HEK293 (cell line): ENCODE results near the gene TBX3.

Experiments used
- CTCF ChIA-PET: fragments of 350-600 bp; formaldehyde crosslinking; extraction: SDS; loops from one replicate; lab custom pipeline; 2021; ENCODE audit warnings: antibody characterized with exemption; lab: Yijun Ruan, JAX
- POLR2A ChIA-PET: fragments of 300-600 bp; formaldehyde crosslinking; extraction: SDS; loops from one replicate; lab custom pipeline; 2020; ENCODE audit warnings: antibody characterized with exemption, inconsistent platforms; lab: Yijun Ruan, JAX
- H3K27ac ChIP-seq: fragments of 200-500 bp; sonication (Bioruptor generic); 2 replicates; pipeline ENCODE4 v1.5.1; 2014; ENCODE audit warnings: low read depth, low read length, control low read depth, inconsistent platforms; ENCODE audit errors: extremely low read depth
- H3K36me3 ChIP-seq, 2 experiments: fragments of 200-500 bp in 1 of 2; sonication (Bioruptor generic) in 1 of 2; 1 replicate in 1 of 2; 2 replicates in 1 of 2; pipeline ENCODE4 v1.5.1; 2014 to 2017; ENCODE audit warnings: inconsistent platforms in 2 of 2, low read length in 2 of 2; ENCODE audit not compliant: control insufficient read depth in 2 of 2, insufficient read depth in 1 of 2
- H3K4me1 ChIP-seq: fragments of 200-500 bp; sonication (Bioruptor generic); 2 replicates; pipeline ENCODE4 v1.5.1; 2014; ENCODE audit warnings: mild to moderate bottlenecking, low read length, inconsistent platforms; ENCODE audit not compliant: control insufficient read depth, insufficient read depth
- H3K4me3 ChIP-seq: 2 replicates; pipeline ENCODE4 v1.5.1; 2011; ENCODE audit warnings: low read depth, mild to moderate bottlenecking, control low read depth, low read length, moderate library complexity
- H3K9me3 ChIP-seq: fragments of 200-500 bp; sonication (Bioruptor generic); 2 replicates; pipeline ENCODE4 v1.5.1; 2014; ENCODE audit warnings: low read depth, low read length, inconsistent platforms; ENCODE audit not compliant: control insufficient read depth, insufficient read depth
- FEZF1 ChIP-seq: fragments of 450-650 bp; formaldehyde crosslinking; IDR thresholded peaks from 2 replicates; pipeline ENCODE4 v1.5.1; 2016; ENCODE audit warnings: missing biosample characterization, missing genetic modification characterization
- GLIS1 ChIP-seq: fragments of 450-650 bp; formaldehyde crosslinking; IDR thresholded peaks from 2 replicates; pipeline ENCODE4 v1.5.1; 2016; ENCODE audit warnings: missing biosample characterization, missing genetic modification characterization
- KLF16 ChIP-seq: fragments of 450-650 bp; formaldehyde crosslinking; IDR thresholded peaks from 2 replicates; pipeline ENCODE4 v1.5.1; 2017; ENCODE audit warnings: missing biosample characterization, missing genetic modification characterization
- OSR2 ChIP-seq: fragments of 450-650 bp; formaldehyde crosslinking; IDR thresholded peaks from 2 replicates; pipeline ENCODE4 v1.5.1; 2016; ENCODE audit warnings: missing biosample characterization, missing genetic modification characterization
- TCF7L2 ChIP-seq: IDR thresholded peaks from 2 replicates; pipeline ENCODE4 v1.6.1; 2011; ENCODE audit warnings: low read depth, mild to moderate bottlenecking, inconsistent platforms, low read length, moderate library complexity, borderline replicate concordance
- TRIM28 ChIP-seq: IDR thresholded peaks from 2 replicates; pipeline ENCODE4 v1.6.1; 2011; ENCODE audit warnings: low read length, control low read depth, borderline replicate concordance
- ZBTB20 ChIP-seq: fragments of 450-650 bp; formaldehyde crosslinking; IDR thresholded peaks from 2 replicates; pipeline ENCODE4 v1.5.1; 2016; ENCODE audit warnings: missing biosample characterization, missing genetic modification characterization
- ZBTB48 ChIP-seq: fragments of 450-650 bp; formaldehyde crosslinking; IDR thresholded peaks from 2 replicates; pipeline ENCODE4 v1.5.1; 2016; ENCODE audit warnings: missing biosample characterization, missing genetic modification characterization
- ZNF133 ChIP-seq: fragments of 450-650 bp; formaldehyde crosslinking; IDR thresholded peaks from 2 replicates; pipeline ENCODE4 v1.5.1; 2016; ENCODE audit warnings: missing biosample characterization, missing genetic modification characterization
- ZNF140 ChIP-seq: fragments of 450-650 bp; formaldehyde crosslinking; IDR thresholded peaks from 2 replicates; pipeline ENCODE4 v1.5.1; 2016; ENCODE audit warnings: missing biosample characterization, missing genetic modification characterization
- ZNF148 ChIP-seq: fragments of 450-650 bp; formaldehyde crosslinking; IDR thresholded peaks from 2 replicates; pipeline ENCODE4 v1.5.0; 2017; ENCODE audit warnings: missing biosample characterization, missing genetic modification characterization, borderline replicate concordance
- ZNF449 ChIP-seq: fragments of 450-650 bp; formaldehyde crosslinking; IDR thresholded peaks from 2 replicates; pipeline ENCODE4 v1.5.1; 2017; ENCODE audit warnings: missing biosample characterization, mild to moderate bottlenecking, missing genetic modification characterization, moderate library complexity
- ZNF521 ChIP-seq: fragments of 450-650 bp; formaldehyde crosslinking; IDR thresholded peaks from 2 replicates; pipeline ENCODE4 v1.5.1; 2017; ENCODE audit warnings: missing biosample characterization, mild to moderate bottlenecking, missing genetic modification characterization
- ZNF585B ChIP-seq: fragments of 450-650 bp; formaldehyde crosslinking; IDR thresholded peaks from 2 replicates; pipeline ENCODE4 v1.5.1; 2016; ENCODE audit warnings: missing biosample characterization, missing genetic modification characterization
- ZNF645 ChIP-seq: fragments of 450-650 bp; formaldehyde crosslinking; IDR thresholded peaks from 2 replicates; pipeline ENCODE4; 2016; ENCODE audit warnings: missing biosample characterization, missing genetic modification characterization
- ZNF660 ChIP-seq: fragments of 450-650 bp; IDR thresholded peaks from 2 replicates; pipeline ENCODE4 v1.5.1; 2018; ENCODE audit warnings: missing biosample characterization, mild to moderate bottlenecking, missing genetic modification characterization
- TF ChIP-seq, protein P1 (sequence below): fragments of 450-650 bp; formaldehyde crosslinking; IDR thresholded peaks from 2 replicates; pipeline ENCODE4 v1.5.1; 2016; ENCODE audit warnings: missing biosample characterization, missing genetic modification characterization
- TF ChIP-seq, protein P2 (sequence below): fragments of 450-650 bp; formaldehyde crosslinking; IDR thresholded peaks from 2 replicates; pipeline ENCODE4 v1.5.1; 2016; ENCODE audit warnings: missing biosample characterization, missing genetic modification characterization
- TF ChIP-seq, protein P3 (sequence below): fragments of 450-650 bp; formaldehyde crosslinking; IDR thresholded peaks from 2 replicates; pipeline ENCODE4 v1.5.1; 2016; ENCODE audit warnings: missing biosample characterization, missing genetic modification characterization

Gene TBX3

GRCh38 chr12:114658002-114658441, 26.0 kb downstream of the TBX3 start (continued):
- TF ChIP-seq ZNF645 (tag by site-specific recombination): no peak
- TF ChIP-seq, all 188 proteins: peak for 0

DNA sequence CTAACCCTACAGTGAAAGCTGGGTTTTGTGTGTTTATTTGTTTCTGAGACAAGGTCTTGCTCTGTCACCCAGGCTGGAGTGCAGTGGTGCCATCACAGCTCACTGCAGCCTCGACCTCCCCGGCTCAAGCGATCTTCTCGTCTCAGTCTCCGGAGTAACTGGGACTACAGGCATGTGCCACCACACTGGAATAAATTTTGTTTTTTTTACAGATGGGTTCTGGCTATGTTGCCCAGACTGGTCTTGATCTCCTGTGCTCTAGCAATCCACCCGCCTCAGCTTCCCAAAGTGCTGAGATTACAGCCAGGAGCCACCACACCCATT, 26.4 kb downstream of the TBX3 start:
- TF ChIP-seq ZNF585B (tag by site-specific recombination): no peak
- TF ChIP-seq, protein P1, sequence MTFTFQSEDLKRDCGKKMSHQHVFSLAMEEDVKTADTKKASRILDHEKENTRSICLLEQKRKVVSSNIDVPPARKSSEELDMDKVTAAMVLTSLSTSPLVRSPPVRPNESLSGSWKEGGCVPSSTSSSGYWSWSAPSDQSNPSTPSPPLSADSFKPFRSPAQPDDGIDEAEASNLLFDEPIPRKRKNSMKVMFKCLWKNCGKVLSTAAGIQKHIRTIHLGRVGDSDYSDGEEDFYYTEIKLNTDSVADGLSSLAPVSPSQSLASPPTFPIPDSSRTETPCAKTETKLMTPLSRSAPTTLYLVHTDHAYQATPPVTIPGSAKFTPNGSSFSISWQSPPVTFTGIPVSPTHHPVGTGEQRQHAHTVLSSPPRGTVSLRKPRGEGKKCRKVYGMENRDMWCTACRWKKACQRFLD (tag by site-specific recombination): no peak
- no peak for TF ChIP-seq ZNF521 (tag by site-specific recombination)
- TF ChIP-seq ZNF133 (tag by site-specific recombination): no peak
- no peak for TF ChIP-seq ZBTB48 (tag by site-specific recombination)
- TF ChIP-seq TCF7L2: no peak
- no peak for TF ChIP-seq ZNF660 (tag by site-specific recombination)
- TF ChIP-seq, protein P2, sequence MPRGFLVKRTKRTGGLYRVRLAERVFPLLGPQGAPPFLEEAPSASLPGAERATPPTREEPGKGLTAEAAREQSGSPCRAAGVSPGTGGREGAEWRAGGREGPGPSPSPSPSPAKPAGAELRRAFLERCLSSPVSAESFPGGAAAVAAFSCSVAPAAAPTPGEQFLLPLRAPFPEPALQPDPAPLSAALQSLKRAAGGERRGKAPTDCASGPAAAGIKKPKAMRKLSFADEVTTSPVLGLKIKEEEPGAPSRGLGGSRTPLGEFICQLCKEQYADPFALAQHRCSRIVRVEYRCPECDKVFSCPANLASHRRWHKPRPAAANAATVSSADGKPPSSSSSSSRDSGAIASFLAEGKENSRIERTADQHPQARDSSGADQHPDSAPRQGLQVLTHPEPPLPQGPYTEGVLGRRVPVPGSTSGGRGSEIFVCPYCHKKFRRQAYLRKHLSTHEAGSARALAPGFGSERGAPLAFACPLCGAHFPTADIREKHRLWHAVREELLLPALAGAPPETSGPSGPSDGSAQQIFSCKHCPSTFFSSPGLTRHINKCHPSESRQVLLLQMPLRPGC (tag by site-specific recombination): no peak
- TF ChIP-seq ZBTB20: no peak
- no peak for TF ChIP-seq ZNF449 (tag by site-specific recombination)
- no peak for TF ChIP-seq ZNF148 (tag by site-specific recombination)
- no peak for TF ChIP-seq KLF16 (tag by site-specific recombination)
- TF ChIP-seq, all 188 proteins: peak for 0
- no peaks in the 10 kb centered on the region for H3K36me3 ChIP-seq
- peaks cover 23% of the 10 kb centered on the region for H3K4me1 ChIP-seq
- H3K27ac ChIP-seq: peak overlapping the region; percentile 75; the same call in 1 of the 2 replicates
- no peaks in the 10 kb centered on the region for H3K9me3 ChIP-seq
- ChIA-PET CTCF (interaction anchor here (0.8 to 2.1 kb wide), 3 partner anchors 9 to 1260 kb away, joined by 3 to 4 read pairs (median 4); no protein-coding TSS in a partner anchor), POLR2A (interaction anchor here (1.3 to 1.4 kb wide), 3 partner anchors 26 to 33 kb away, joined by 3 to 4 read pairs (median 3); partner anchors contain the start of gene TBX3)
- H3K4me3 ChIP-seq: no peak overlapping the region

DNA sequence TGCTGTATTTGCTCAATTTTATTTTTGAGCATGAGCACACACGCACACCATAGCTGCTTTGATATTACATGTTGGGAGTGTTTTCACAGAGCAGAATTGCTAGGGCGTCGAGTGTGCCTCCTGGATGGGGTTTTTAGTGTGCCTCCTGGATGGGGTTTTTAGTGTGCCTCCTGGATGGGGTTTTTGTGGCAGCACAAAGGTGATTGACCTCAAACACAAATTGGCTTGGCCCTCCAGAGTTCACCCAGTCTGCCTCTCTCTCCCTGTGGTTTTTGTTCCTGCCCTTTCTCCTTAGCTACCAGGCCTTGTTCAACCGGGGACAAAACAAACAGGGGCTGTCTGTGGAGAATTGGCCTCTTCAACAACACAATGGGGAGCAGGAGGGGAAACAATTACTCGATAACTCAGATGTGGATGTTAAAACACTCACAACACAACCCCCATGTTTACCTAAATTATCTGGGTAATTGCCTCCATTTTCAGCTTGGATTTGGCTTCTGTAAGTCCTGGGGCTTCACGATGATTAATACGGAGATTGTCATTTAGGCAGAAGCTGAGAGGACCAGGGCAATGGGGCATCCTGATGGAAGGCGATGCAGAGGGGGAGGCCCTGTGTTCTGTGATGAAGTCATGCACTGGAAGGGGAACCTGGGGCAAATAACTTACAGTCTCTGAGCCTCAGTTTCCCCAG, 26.9 kb downstream of the TBX3 start:
- TF ChIP-seq GLIS1: peak; percentile 74
- TF ChIP-seq, protein P3, sequence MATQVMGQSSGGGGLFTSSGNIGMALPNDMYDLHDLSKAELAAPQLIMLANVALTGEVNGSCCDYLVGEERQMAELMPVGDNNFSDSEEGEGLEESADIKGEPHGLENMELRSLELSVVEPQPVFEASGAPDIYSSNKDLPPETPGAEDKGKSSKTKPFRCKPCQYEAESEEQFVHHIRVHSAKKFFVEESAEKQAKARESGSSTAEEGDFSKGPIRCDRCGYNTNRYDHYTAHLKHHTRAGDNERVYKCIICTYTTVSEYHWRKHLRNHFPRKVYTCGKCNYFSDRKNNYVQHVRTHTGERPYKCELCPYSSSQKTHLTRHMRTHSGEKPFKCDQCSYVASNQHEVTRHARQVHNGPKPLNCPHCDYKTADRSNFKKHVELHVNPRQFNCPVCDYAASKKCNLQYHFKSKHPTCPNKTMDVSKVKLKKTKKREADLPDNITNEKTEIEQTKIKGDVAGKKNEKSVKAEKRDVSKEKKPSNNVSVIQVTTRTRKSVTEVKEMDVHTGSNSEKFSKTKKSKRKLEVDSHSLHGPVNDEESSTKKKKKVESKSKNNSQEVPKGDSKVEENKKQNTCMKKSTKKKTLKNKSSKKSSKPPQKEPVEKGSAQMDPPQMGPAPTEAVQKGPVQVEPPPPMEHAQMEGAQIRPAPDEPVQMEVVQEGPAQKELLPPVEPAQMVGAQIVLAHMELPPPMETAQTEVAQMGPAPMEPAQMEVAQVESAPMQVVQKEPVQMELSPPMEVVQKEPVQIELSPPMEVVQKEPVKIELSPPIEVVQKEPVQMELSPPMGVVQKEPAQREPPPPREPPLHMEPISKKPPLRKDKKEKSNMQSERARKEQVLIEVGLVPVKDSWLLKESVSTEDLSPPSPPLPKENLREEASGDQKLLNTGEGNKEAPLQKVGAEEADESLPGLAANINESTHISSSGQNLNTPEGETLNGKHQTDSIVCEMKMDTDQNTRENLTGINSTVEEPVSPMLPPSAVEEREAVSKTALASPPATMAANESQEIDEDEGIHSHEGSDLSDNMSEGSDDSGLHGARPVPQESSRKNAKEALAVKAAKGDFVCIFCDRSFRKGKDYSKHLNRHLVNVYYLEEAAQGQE: no peak
- TF ChIP-seq OSR2 (tag by site-specific recombination): peak; percentile 56
- TF ChIP-seq TRIM28: no peak
- TF ChIP-seq ZNF140: peak; percentile 100
- peak; percentile 40; the same call in 1 of the 2 replicates for TF ChIP-seq FEZF1 (tag by site-specific recombination)
- peaks cover 23% of the 10 kb centered on the region for H3K4me1 ChIP-seq
- H3K9me3 ChIP-seq: no peaks in the 10 kb centered on the region
- peak overlapping the region; percentile 75 for H3K27ac ChIP-seq
- H3K36me3 ChIP-seq: no peaks in the 10 kb centered on the region
- no peak overlapping the region for H3K4me3 ChIP-seq
- ChIA-PET CTCF (interaction anchor here (0.7 to 2.1 kb wide), 6 partner anchors 8 to 1261 kb away, joined by 3 to 16 read pairs (median 4); no protein-coding TSS in a partner anchor), POLR2A (interaction anchor here (1.3 to 2.1 kb wide), 4 partner anchors 27 to 32 kb away, joined by 3 to 10 read pairs (median 4); partner anchors contain the start of gene TBX3)
